Activated naive CD4-positive, alpha-beta T cell treated with anti-CD3 and anti-CD28 coated beads, Interleukin-2, amount 50 U/mL, for 24 hours (primary cell): ENCODE data around the gene LRIG2.
"Not testable (repeated sequence)": the region's sequence is repeated elsewhere in the genome, so short reads cannot be mapped to it uniquely, and the experiment has no call there.

Source experiments
- H3K27ac Mint-ChIP-seq: one replicate; pipeline ENCODE4 v1.8.0; 2021; ENCODE audit warnings: mild to moderate bottlenecking, mixed read lengths
- H3K27me3 Mint-ChIP-seq: one replicate; pipeline ENCODE4 v1.8.0; 2021; ENCODE audit warnings: mixed read lengths
- H3K36me3 Mint-ChIP-seq: one replicate; pipeline ENCODE4 v1.8.0; 2021; ENCODE audit warnings: mixed read lengths
- H3K4me1 Mint-ChIP-seq: one replicate; pipeline ENCODE4 v1.8.0; 2021; ENCODE audit warnings: mixed read lengths
- H3K4me3 Mint-ChIP-seq: one replicate; pipeline ENCODE4 v1.8.0; 2021; ENCODE audit warnings: mild to moderate bottlenecking, mixed read lengths
- H3K9me3 Mint-ChIP-seq: one replicate; pipeline ENCODE4 v1.8.0; 2021; ENCODE audit warnings: mixed read lengths

Gene LRIG2, protein sequence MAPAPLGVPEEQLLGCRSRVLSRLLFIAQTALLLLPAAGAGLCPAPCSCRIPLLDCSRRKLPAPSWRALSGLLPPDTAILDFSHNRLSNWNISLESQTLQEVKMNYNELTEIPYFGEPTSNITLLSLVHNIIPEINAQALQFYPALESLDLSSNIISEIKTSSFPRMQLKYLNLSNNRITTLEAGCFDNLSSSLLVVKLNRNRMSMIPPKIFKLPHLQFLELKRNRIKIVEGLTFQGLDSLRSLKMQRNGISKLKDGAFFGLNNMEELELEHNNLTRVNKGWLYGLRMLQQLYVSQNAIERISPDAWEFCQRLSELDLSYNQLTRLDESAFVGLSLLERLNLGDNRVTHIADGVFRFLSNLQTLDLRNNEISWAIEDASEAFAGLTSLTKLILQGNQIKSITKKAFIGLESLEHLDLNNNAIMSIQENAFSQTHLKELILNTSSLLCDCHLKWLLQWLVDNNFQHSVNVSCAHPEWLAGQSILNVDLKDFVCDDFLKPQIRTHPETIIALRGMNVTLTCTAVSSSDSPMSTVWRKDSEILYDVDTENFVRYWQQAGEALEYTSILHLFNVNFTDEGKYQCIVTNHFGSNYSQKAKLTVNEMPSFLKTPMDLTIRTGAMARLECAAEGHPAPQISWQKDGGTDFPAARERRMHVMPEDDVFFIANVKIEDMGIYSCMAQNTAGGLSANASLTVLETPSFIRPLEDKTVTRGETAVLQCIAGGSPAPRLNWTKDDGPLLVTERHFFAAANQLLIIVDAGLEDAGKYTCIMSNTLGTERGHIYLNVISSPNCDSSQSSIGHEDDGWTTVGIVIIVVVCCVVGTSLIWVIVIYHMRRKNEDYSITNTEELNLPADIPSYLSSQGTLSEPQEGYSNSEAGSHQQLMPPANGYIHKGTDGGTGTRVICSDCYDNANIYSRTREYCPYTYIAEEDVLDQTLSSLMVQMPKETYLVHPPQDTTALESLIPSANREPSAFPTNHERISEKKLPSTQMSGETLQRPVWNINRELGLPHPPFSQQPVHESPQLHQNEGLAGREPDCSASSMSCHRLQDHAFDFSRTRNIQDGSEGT

DNA sequence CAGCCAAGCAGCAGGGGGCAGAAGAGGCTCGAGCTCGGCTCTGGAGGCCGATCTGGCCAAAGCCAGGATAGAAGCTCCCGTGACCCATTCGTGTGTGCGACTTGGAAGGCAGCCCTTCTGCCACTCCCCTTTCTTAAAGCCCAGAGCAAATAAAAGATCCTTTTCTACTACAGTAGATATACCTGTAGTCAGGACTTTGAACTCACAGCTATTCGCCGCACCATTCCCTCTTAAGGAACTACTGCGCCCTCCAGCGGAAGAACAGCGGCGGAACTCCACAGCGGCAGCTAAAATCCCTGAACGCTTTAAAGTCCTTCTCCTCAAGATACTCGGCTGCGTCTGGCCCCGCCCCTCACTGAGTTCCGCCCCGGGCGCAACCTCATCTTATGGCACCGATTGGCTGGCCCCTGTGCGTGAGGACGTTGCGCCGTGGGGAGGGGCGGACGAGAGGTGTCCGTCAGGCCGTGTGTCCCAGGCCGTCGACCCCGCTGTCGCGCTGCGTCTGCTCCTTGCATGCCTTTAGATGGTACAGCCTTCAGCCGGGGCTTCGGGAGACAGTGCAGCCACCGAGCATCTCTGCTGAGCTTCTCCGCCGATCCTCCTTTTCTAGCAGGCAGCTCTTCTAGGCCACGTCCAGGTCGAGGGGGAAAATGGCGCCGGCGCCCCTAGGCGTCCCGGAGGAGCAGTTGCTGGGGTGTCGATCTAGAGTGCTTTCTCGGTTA lies at the start of gene LRIG2:
TSS of gene LRIG2 (plus strand) at position 442 of the 722 bp plus-strand sequence. CDS start at position 651, 209 bp downstream.
- Mint-ChIP-seq H3K27ac (peak within 1 kb of the TSS; percentile 96), H3K4me1 (peaks cover 33% of the 10 kb centered on the region), H3K27me3 (no peaks in the 10 kb centered on the region), H3K4me3 (peak within 1 kb of the TSS; percentile 98), H3K9me3 (no peaks in the 10 kb centered on the region), H3K36me3 (peaks cover 2% of the 10 kb centered on the region)

DNA sequence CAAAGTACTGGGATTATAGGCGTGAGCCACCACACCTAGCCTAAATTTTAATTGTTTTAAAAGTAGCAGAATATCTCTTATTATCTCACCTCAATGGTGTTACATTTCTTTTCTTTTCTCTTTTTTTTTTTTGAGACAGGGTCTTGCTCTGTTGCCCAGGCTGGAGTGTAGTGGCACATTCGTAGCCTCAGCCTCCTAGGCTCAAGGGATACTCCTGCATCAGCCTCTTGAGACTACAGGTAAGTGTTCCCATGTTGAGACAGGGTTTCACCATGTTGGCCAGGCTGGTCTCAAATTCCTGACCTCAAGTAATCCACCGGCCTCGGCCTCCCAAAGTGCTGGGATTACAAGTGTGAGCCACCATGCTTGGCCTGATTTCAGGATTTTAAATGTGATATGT lies 49.7 kb upstream of the LRIG2 start:
- H3K9me3 Mint-ChIP-seq, H3K27ac Mint-ChIP-seq, H3K27me3 Mint-ChIP-seq, H3K4me3 Mint-ChIP-seq, H3K36me3 Mint-ChIP-seq, H3K4me1 Mint-ChIP-seq: not testable (repeated sequence)

DNA sequence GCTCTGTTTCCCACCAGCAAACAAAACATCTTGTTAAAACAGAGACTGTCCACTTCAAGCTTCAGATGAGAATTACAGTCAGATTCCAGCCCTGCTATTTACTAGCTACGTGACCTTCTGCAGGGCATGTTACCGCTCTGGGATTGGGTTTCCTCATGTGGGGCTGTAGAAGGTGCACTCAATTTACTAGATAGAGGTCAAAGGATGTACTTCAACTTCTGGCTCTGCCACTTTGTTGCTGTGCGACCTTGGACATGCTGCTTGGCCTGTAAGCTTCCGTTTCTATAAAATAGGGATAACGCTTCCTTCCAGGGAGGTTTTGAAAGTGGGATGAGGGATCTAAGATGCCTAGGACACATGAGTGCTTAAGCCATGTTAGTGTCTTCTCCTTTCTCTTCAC lies 46.0 kb upstream of the LRIG2 start:
- Mint-ChIP-seq H3K4me3 (no peak overlapping the region), H3K36me3 (peaks cover 4% of the 10 kb centered on the region), H3K9me3 (no peaks in the 10 kb centered on the region), H3K27ac (no peak overlapping the region), H3K27me3 (no peaks in the 10 kb centered on the region), H3K4me1 (peaks cover 3% of the 10 kb centered on the region)

DNA sequence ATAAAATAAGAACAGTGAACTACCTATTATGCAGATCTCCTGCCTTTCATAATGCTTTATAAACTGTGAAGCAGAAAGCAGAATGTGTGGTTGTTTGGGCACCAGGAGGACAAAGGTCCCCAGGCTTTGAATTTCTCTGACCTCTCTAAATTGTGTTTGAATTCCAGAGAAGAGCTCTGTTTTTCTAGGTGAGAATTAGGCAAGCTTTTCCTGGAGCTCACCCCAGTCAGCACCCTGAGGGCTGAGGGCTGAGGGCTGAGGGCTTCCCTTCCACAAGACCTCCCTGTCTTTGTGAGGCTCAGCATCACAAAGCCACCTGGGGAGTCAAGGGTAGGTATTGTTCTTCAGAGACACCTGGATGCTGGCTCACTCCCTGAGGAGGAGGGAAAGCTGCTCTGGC lies 45.5 kb upstream of the LRIG2 start:
- peaks cover 4% of the 10 kb centered on the region for H3K36me3 Mint-ChIP-seq
- H3K4me1 Mint-ChIP-seq: peaks cover 3% of the 10 kb centered on the region
- H3K27me3 Mint-ChIP-seq: no peaks in the 10 kb centered on the region
- no peak overlapping the region for H3K27ac Mint-ChIP-seq
- H3K4me3 Mint-ChIP-seq: no peak overlapping the region
- H3K9me3 Mint-ChIP-seq: no peaks in the 10 kb centered on the region

DNA sequence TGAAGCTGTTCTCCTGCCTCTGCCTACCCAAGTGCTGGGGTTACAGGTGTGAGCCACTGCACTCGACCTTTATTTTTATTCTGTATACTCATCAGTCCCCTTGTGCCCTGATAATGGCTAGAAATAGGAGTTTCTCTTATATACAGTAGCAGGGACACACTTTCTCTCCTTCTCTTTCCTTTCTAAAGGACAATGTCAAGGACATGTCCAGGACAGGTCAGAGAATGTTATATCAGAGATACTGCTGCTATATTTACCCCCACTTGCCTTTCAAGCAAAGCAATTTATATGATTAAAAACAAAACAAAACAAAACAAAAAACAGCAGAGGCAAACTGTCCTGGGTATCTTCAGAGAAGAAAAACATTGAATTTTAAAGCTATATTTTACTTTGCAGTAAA lies 43.2 kb upstream of the LRIG2 start:
- Mint-ChIP-seq H3K4me1 (peaks cover 3% of the 10 kb centered on the region), H3K36me3 (no peaks in the 10 kb centered on the region), H3K27ac (no peak overlapping the region), H3K27me3 (no peaks in the 10 kb centered on the region), H3K9me3 (no peaks in the 10 kb centered on the region), H3K4me3 (no peak overlapping the region)

DNA sequence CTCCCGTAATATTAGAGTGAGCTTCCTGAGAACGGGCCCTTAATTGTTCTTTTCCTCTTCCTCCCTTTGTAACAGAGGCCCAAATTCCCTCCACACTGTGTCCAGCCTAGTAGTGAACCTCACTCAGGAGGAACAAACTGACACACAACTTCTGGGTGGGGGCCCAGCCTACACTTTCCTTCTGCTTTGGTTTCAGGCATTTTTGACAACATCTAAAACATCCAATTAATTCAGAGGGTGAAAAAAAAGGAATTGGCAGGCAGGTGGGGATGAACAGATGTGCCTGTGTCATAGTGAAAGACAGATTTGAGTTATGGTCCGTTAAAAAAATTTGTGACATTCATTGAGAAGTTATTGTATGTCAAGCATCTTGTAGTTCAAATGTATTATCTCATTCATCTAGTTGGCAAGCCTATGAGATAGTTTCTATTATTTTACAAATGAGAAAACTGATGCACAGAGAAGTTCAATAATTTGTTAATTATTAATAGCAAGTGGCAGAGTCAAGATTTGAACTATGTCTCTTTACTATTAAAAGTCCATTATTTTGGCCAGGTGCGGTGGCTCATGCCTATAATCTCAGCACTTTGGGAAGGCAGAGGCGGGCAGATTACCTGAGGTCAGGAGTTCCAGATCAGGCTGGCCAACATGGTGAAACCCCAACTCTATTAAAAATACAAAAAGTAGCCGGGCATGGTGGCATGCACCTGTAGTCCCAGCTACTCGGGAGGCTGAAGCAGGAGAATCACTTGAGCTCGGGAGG lies 41.6 kb upstream of the LRIG2 start:
- no peaks in the 10 kb centered on the region for H3K36me3 Mint-ChIP-seq
- no peak overlapping the region for H3K27ac Mint-ChIP-seq
- H3K4me3 Mint-ChIP-seq: no peak overlapping the region
- H3K27me3 Mint-ChIP-seq: no peaks in the 10 kb centered on the region
- H3K4me1 Mint-ChIP-seq: peaks cover 3% of the 10 kb centered on the region
- H3K9me3 Mint-ChIP-seq: no peaks in the 10 kb centered on the region

DNA sequence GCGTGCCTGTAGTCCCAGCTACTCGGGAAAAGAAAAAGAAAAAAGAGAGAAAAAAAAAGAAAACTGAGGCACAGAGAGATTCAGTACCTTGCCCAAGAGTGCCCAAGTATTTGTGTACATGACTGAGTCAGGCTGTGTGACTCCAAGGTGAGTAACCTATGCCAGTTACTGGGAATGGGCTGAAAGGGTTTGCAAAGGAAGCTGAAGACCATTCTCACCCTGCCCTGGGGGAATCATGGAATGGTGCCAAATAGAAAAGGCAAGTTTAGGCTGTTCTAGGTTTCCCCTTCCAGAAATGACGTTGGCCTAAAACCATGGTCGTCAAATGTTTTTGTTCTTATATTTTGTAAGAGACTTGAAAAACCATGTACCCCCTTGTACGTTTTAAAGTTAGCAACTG lies 37.9 kb upstream of the LRIG2 start:
- H3K4me1 Mint-ChIP-seq: no peaks in the 10 kb centered on the region
- H3K9me3 Mint-ChIP-seq: no peaks in the 10 kb centered on the region
- no peak overlapping the region for H3K4me3 Mint-ChIP-seq
- no peaks in the 10 kb centered on the region for H3K36me3 Mint-ChIP-seq
- H3K27me3 Mint-ChIP-seq: no peaks in the 10 kb centered on the region
- no peak overlapping the region for H3K27ac Mint-ChIP-seq

DNA sequence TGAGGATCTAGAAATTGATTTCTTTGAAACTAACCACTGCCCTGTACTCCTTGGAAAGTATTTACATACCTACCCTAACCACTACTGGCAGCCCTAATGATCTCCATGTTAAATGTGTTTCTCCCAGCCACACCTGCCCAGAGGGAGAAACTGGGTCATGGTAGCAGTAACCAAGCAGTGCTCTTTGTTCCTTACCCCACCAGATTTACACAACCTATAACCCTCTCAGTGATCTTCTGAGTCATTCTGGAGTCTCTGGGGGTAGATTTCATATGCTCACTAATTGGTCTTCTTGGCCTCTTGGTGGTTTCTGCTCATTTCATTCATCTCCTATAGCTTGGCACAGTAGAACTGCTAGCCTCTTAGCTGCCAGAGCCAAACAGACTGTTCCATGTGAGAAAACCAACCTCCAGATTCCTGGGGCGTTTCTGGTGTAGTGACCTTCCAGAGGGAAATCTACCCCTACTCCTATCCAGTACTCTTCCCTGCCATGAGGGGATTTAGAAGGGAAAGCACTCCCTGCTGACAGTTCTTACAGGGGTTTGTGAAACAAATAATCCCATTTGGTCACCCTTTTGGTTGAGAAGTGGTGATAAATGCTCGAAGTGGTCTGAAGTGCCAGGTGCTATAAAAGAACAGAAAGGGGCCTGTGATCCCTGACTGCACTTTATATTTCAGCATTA lies 36.2 kb upstream of the LRIG2 start:
- Mint-ChIP-seq H3K27ac (no peak overlapping the region), H3K4me3 (no peak overlapping the region), H3K36me3 (no peaks in the 10 kb centered on the region), H3K27me3 (no peaks in the 10 kb centered on the region), H3K4me1 (no peaks in the 10 kb centered on the region), H3K9me3 (no peaks in the 10 kb centered on the region)

DNA sequence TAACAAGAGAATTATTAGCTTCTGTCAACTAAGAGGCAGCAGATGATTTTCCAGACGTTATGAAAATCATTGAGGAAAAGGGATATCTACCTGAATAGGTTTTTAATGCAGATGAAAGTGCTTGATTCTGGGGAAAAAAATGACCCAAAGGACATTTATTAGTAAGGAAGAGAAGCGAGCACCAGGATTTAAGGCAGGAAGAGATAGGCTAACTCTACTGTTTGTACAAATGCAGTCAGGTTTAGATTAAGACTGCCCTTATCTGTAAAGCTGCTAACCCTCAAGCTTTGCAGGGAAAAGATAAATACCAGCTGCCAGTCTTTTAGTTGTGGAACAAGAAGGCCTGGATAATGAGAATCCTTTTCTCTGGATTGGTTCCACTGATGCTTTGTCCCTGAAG lies 33.0 kb upstream of the LRIG2 start:
- no peak overlapping the region for H3K27ac Mint-ChIP-seq
- H3K4me1 Mint-ChIP-seq: peaks cover 11% of the 10 kb centered on the region
- H3K27me3 Mint-ChIP-seq: peaks cover 3% of the 10 kb centered on the region
- no peaks in the 10 kb centered on the region for H3K9me3 Mint-ChIP-seq
- H3K4me3 Mint-ChIP-seq: no peak overlapping the region
- H3K36me3 Mint-ChIP-seq: no peaks in the 10 kb centered on the region

DNA sequence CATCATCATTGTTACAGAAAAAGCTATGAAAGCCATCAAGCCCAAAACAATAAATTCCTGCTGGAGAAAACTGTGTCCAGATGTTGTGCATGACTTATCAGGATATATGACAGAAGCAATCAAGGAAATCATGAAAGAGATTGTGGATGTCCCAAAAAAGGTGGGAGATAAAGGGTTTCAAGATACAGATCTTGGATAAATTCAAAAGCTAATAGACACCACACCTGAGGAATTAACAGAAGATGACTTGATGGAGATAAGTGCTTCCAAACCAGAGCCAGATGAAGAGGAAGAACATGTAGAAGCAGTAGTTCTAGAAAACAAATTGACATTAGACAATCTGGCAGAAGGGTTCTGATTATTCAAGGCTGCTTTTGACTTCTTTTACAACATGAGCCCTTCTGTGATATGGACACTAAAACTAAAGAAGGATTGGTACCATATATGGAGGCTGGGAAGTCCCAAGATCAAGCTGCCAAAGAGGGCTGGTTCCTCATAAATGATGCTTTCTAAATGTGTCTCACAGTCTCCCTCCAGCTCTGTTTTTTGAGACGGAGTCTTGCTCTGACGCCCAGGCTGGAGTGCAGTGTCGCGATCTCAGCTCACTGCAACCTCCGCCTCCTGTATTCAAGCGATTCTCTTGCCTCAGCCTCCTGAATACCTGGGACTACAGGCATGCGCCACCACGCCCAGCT lies 32.1 kb upstream of the LRIG2 start:
- Mint-ChIP-seq H3K27ac (no peak overlapping the region), H3K4me1 (peaks cover 13% of the 10 kb centered on the region), H3K4me3 (no peak overlapping the region), H3K9me3 (no peaks in the 10 kb centered on the region), H3K27me3 (peaks cover 5% of the 10 kb centered on the region), H3K36me3 (no peaks in the 10 kb centered on the region)

DNA sequence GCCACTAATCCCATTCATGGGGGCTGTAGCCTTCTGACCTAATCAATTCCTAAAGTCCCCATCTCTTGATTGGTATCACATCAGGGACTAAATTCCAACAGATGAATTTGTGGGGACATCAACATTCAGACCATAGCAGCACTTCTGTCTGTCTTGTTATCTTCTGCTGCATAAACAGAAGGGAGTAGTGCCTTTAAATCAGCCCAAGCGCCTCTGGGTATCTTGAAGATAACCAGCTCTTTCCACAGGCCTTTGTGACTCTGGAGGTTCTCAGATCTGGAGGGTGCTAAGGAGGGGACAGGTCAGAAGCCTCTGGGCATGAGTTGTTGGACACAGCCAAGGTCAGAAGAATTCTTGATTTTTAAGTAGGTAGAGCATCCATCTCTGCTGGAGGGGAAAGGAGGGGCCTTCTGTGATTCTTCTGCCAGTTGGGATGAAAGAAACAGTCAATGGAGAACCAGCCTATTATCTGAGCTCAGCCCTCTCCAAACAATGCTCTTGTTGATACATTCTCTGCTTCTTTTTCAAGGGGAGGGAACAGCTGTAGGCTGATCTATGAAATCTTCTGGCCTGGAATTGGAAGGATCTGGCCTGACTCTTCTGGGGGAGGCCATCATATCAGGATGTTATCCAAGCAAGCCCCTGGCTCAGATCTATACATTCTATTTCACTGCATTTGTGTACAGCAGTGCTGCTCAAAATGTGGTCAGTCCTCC lies 31.3 kb upstream of the LRIG2 start:
- Mint-ChIP-seq H3K4me1 (peaks cover 18% of the 10 kb centered on the region), H3K9me3 (no peaks in the 10 kb centered on the region), H3K27me3 (peaks cover 5% of the 10 kb centered on the region), H3K36me3 (no peaks in the 10 kb centered on the region), H3K4me3 (no peak overlapping the region), H3K27ac (no peak overlapping the region)

DNA sequence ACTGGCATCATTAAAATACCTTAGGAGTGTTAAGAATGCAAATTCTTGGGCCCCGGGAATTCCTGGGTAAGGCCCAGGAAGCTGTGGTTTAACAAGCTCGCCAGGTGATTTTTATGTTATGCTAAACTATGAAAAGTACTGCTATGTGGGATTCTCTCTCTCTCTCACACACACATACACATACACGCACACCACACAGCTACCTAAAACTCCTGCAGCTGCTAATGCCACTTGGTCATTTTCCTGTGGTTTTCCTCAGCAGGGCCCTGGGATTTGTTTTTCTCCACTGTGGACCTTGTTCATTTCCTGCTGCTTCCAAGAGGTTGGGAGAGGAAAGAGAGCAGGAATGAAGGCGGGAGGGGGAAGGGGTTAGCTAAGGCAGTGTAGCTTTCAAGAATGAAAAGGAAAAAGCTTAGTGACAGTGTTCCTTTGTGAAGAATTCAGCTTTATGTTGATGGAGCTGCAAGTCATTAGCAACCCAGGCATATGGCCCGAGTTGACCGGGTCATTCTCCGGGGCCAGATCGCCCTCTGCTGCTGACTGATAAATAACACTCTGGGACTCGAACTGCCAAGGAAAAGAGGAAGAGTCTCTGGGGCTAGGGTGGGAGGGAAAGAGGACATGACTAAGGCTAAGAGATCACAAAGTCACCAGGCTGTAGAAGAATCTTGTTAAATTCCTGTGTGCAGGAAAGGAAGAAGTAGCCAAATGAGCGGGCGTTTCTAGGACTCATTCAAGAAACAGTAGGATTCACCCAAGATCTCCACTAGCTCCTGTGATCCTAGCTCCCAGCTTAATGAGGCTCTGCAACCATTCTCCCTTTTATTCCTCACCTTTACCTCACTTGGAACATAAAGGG lies 30.5 kb upstream of the LRIG2 start:
- Mint-ChIP-seq H3K27ac (no peak overlapping the region), H3K4me1 (peaks cover 24% of the 10 kb centered on the region), H3K4me3 (no peak overlapping the region), H3K36me3 (no peaks in the 10 kb centered on the region), H3K27me3 (peaks cover 5% of the 10 kb centered on the region), H3K9me3 (no peaks in the 10 kb centered on the region)

DNA sequence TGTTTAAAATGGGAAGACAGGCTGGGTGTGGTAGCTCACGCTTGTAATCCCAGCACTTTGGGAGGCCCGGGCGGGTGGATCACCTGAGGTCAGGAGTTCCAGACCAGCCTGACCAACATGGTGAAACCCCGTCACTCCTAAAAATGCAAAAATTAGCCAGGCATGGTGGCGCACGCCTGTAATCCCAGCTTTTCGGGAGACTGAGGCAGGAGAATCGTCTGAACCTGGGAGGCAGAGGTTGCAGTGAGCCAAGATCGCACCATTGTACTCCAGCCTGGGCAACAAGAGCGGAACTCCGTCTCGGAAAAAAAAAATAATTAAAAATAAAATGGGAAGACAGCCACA lies 29.9 kb upstream of the LRIG2 start:
- not testable (repeated sequence) for H3K9me3 Mint-ChIP-seq, H3K4me3 Mint-ChIP-seq
- H3K4me1 Mint-ChIP-seq: peaks cover 28% of the 10 kb centered on the region

More for the DNA sequence above, 29.9 kb upstream of the LRIG2 start:
- not testable (repeated sequence) for H3K27me3 Mint-ChIP-seq, H3K27ac Mint-ChIP-seq, H3K36me3 Mint-ChIP-seq
